Endothelial cell of umbilical vein (primary cell): ENCODE data around the gene BUB3. TPM values are rescaled to one million over a fixed set of nuclear protein-coding genes. Genes with fewer than 3 reads are reported as not detected.

Experiments used
- BruUV-seq: library from RNA; stranded (reverse); fragments of 400-500 nt; replicated peaks from 2 replicates; lab custom pipeline; 2021; lab: Mats Ljungman, UMichigan
- CTCF ChIA-PET: fragments of 300-600, 350-600 bp; sonication (Branson Sonifier 250); formaldehyde crosslinking; loops from one replicate; lab custom pipeline; 2021; ENCODE audit warnings: antibody characterized with exemption, inconsistent platforms; lab: Charles Lee
- POLR2A ChIA-PET: fragments of 300-600, 350-600 bp; sonication (Branson Sonifier 250); formaldehyde crosslinking; loops from one replicate; lab custom pipeline; 2021; ENCODE audit warnings: antibody characterized with exemption, inconsistent platforms; lab: Charles Lee
- DNase-seq: peaks from one replicate; pipeline ENCODE4 v3.0.0-alpha.2; 2011; ENCODE audit warnings: low read depth, low spot score
- FAIRE-seq: peaks from 2 replicates; lab custom pipeline; 2011; peaks lifted over from hg19 to GRCh38; lab: Jason Lieb, UNC
- H2AFZ ChIP-seq: 2 replicates; pipeline ENCODE4 v1.6.0; 2012; ENCODE audit warnings: low read depth, low read length, control low read depth, inconsistent platforms
- H3K27ac ChIP-seq: 2 replicates; pipeline ENCODE4 v1.5.1; 2011; ENCODE audit warnings: low read depth, mild to moderate bottlenecking, control low read depth, low read length, moderate library complexity; ENCODE audit not compliant: insufficient read depth
- H3K27me3 ChIP-seq, 2 experiments: 2 replicates each; pipeline versions ENCODE4 v1.6.0 to v1.6.1; 2011; ENCODE audit warnings: low read length in 2 of 2, mixed read lengths in 1 of 2; ENCODE audit not compliant: control insufficient read depth in 2 of 2, insufficient read depth in 2 of 2
- H3K36me3 ChIP-seq, 2 experiments: 2 replicates in 1 of 2; 3 replicates in 1 of 2; pipeline ENCODE4 v1.5.1; 2011; ENCODE audit warnings: low read length in 2 of 2, mild to moderate bottlenecking in 1 of 2, moderate library complexity in 1 of 2; ENCODE audit not compliant: control insufficient read depth in 2 of 2, insufficient read depth in 2 of 2; ENCODE audit errors: extremely low read depth in 1 of 2
- H3K4me1 ChIP-seq: 3 replicates; pipeline ENCODE4 v1.5.1; 2011; ENCODE audit warnings: mild to moderate bottlenecking, low read length; ENCODE audit not compliant: control insufficient read depth, insufficient read depth; ENCODE audit errors: extremely low read depth
- H3K4me2 ChIP-seq: 2 replicates; pipeline ENCODE4 v1.6.1; 2011; ENCODE audit warnings: low read length, control low read depth, mixed read lengths; ENCODE audit not compliant: insufficient read depth
- H3K4me3 ChIP-seq, 3 experiments: fragments of 200-600 bp in 1 of 3; sonication (generic), shearing (Covaris generic) in 1 of 3; replicated peaks in 1 of 3; 2 replicates each; pipeline ENCODE4 v1.5.1; 2011 to 2016; ENCODE audit warnings: control low read depth in 3 of 3, low read length in 3 of 3, mild to moderate bottlenecking in 2 of 3, inconsistent platforms in 1 of 3, low read depth in 1 of 3, moderate library complexity in 1 of 3; ENCODE audit not compliant: insufficient read depth in 1 of 3
- H3K79me2 ChIP-seq: 2 replicates; pipeline ENCODE4 v1.6.0; 2012; ENCODE audit warnings: low read length, inconsistent platforms; ENCODE audit not compliant: control insufficient read depth, insufficient read depth
- H3K9ac ChIP-seq: replicated peaks from 2 replicates; pipeline ENCODE3; 2011; ENCODE audit warnings: low read length, control low read depth; ENCODE audit not compliant: insufficient read depth; ENCODE audit errors: extremely low read depth
- H3K9me1 ChIP-seq: replicated peaks from 3 replicates; pipeline ENCODE4 v1.6.0; 2011; ENCODE audit warnings: mild to moderate bottlenecking, low read length; ENCODE audit not compliant: control insufficient read depth, insufficient read depth; ENCODE audit errors: extremely low read depth
- H3K9me3 ChIP-seq: replicated peaks from 2 replicates; pipeline ENCODE4 v1.5.1; 2012; ENCODE audit warnings: low read length, inconsistent platforms; ENCODE audit not compliant: control insufficient read depth, insufficient read depth
- H4K20me1 ChIP-seq: replicated peaks from 2 replicates; pipeline ENCODE3; 2011; ENCODE audit warnings: mild to moderate bottlenecking, low read length; ENCODE audit not compliant: control insufficient read depth, insufficient read depth; ENCODE audit errors: extremely low read depth
- CTCF ChIP-seq, 2 donors: IDR thresholded peaks; 1 replicate in 1 of 2; 2 replicates in 1 of 2; pipeline ENCODE4 v1.5.1; 2011; ENCODE audit warnings: low read length in 2 of 2, mild to moderate bottlenecking in 2 of 2, moderate library complexity in 2 of 2, control low read depth in 1 of 2, inconsistent platforms in 1 of 2, low read depth in 1 of 2; ENCODE audit not compliant: insufficient read depth in 1 of 2; ENCODE audit errors: extremely low read depth in 1 of 2
- EZH2 ChIP-seq: IDR thresholded peaks from 2 replicates; pipeline ENCODE4 v1.6.1; 2012; ENCODE audit warnings: borderline replicate concordance, low read depth, mild to moderate bottlenecking, moderate library complexity, low read length, inconsistent platforms; ENCODE audit not compliant: severe bottlenecking
- FOS ChIP-seq: IDR thresholded peaks from 2 replicates; pipeline ENCODE4 v1.6.1; 2011; ENCODE audit warnings: mild to moderate bottlenecking, low read length, moderate library complexity, borderline replicate concordance; ENCODE audit not compliant: insufficient read depth
- GATA2 ChIP-seq: IDR thresholded peaks from 2 replicates; pipeline ENCODE4 v1.7.0; 2011; ENCODE audit warnings: low read depth, mild to moderate bottlenecking, moderate library complexity, mixed read lengths, low read length; ENCODE audit not compliant: insufficient read length, insufficient read depth
- JUN ChIP-seq: IDR thresholded peaks from 2 replicates; pipeline ENCODE4 v1.6.1; 2011; ENCODE audit warnings: borderline replicate concordance, low read depth; ENCODE audit not compliant: insufficient read length, insufficient read depth
- MAX ChIP-seq: IDR thresholded peaks from 2 replicates; pipeline ENCODE4 v1.6.1; 2011; ENCODE audit not compliant: insufficient read depth, insufficient read length
- MYC ChIP-seq: IDR thresholded peaks from one replicate; pipeline ENCODE4 v1.6.1; 2011; ENCODE audit warnings: mild to moderate bottlenecking, low read depth, low read length
- POLR2A ChIP-seq: IDR thresholded peaks from 2 replicates; pipeline ENCODE4 v1.6.1; 2012; ENCODE audit warnings: low read depth, mild to moderate bottlenecking, control low read depth, low read length
- POLR2AphosphoS5 ChIP-seq: IDR thresholded peaks from 2 replicates; pipeline ENCODE4 v1.6.1; 2012; ENCODE audit warnings: low read depth, mild to moderate bottlenecking, control low read depth, low read length, moderate library complexity; ENCODE audit not compliant: insufficient read depth
- dilution Hi-C: fragments of 300-500 bp; cut with MboI; formaldehyde crosslinking; loops from one replicate; pipeline ENCODE4 v1.15.0; 2019; ENCODE audit warnings: low sequenced_read_pairs; ENCODE audit not compliant: extremely low pct_ligation_motif_present
- intact Hi-C: fragments of 100-400 bp; cut with micrococcal nuclease; formaldehyde crosslinking; loops from one replicate; pipeline ENCODE4 v1.10.0; 2022
- polyA plus RNA-seq, 4 experiments: library from polyadenylated mRNA; depleted of rRNA in 3 of 4; stranded (reverse) in 3 of 4; unstranded in 1 of 4; fragments of >200 nt; gene quantifications; 2 replicates each; pipeline versions ENCODE4 v1.2.1 to v1.2.3, GENCODE V29; 2011 to 2012; ENCODE audit warnings: missing spikeins in 1 of 4
- total RNA-seq: library from RNA; stranded (reverse); gene quantifications from 2 replicates; pipeline ENCODE4 v1.2.3, GENCODE V29; 2021

The BUB3 gene
- total and polyA plus RNA-seq, 2 donors (not counting 3 experiments of a cell fraction or from before 2014, with no cell fraction given), result 156 to 193 TPM

DNA sequence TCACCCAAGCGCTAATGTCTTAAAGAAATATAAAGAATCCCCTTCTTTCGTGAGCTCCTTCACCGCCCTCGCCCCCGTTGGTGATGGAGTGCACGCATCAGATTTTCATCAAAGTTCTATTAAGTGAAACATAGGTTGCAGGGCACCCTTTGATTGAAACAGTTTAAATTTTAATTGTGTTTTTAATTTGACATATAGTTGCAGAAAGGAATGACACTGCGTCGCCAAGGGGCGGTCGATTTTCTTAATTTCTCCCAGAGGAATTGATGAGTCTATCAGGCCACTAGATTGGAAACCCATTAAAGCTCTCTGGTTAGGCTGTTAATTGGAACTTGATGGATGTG is 10.4 kb upstream of the BUB3 start:
- Histone ChIP-seq H3K4me3 (no peak overlapping the region), H3K27ac (no peak overlapping the region), H3K9me3 (no peaks in the 10 kb centered on the region), H3K36me3 (no peaks in the 10 kb centered on the region), H3K27me3 (peaks cover 92 to 99% of the 10 kb centered on the region in 2 experiments), H2AFZ (no peak overlapping the region), H3K9ac (no peak overlapping the region), H3K79me2 (no peaks in the 10 kb centered on the region), H3K4me2 (no peak overlapping the region), H3K9me1 (no peaks in the 10 kb centered on the region), H4K20me1 (no peaks in the 10 kb centered on the region), H3K4me1 (no peaks in the 10 kb centered on the region)
- FAIRE-seq, result no peak
- dilution Hi-C loops, result no loop called here
- BruUV-seq, result no TSS peak
- ChIA-PET POLR2A (no interaction called here), CTCF (no interaction called here)
- TF ChIP-seq FOS (no peak), EZH2 (no peak), CTCF (IDR thresholded peaks at IDR 0.05; ENCODE audit: extremely low read depth in 1 of 2, insufficient read depth in 1 of 2, low read depth in 1 of 2, low read length in 2 of 2) (no peak), POLR2A (no peak), MYC (no peak), GATA2 (no peak), JUN (no peak), POLR2AphosphoS5 (no peak), MAX (no peak)
- intact Hi-C loops, result no loop called here
- no peak for DNase-seq
